Vagina (tissue), 2 donors: Measurements from ENCODE around the gene CFAP74.

Experiments used
- CTCF ChIP-seq, 3 experiments: fragments of 450-650 bp in 2 of 3; fragments of 200-600 bp in 1 of 3; sonication (generic) in 1 of 3; IDR thresholded peaks; one replicate each; pipeline ENCODE4 v1.5.1; 2017 to 2019; ENCODE audit warnings: antibody characterized with exemption in 3 of 3, mild to moderate bottlenecking in 2 of 3, moderate library complexity in 2 of 3
- POLR2A ChIP-seq, 2 donors: fragments of 450-650 bp; IDR thresholded peaks; one replicate each; pipeline ENCODE4 v1.6.1; 2017; ENCODE audit warnings: antibody characterized with exemption in 2 of 2, mild to moderate bottlenecking in 2 of 2, moderate library complexity in 2 of 2
- POLR2AphosphoS5 ChIP-seq, 2 donors: sonication (generic); formaldehyde crosslinking; IDR thresholded peaks; one replicate each; pipeline ENCODE4 v1.9.0; 2017; ENCODE audit warnings: antibody characterized with exemption in 2 of 2, mild to moderate bottlenecking in 2 of 2, low read depth in 1 of 2; ENCODE audit not compliant: insufficient read depth in 1 of 2

- no peak for TF ChIP-seq CTCF (IDR thresholded peaks at IDR 0.05)
- no peak for TF ChIP-seq POLR2A (IDR thresholded peaks at IDR 0.05)
- no peak for TF ChIP-seq POLR2AphosphoS5 (IDR thresholded peaks at IDR 0.05; ENCODE audit: insufficient read depth in 1 of 2, low read depth in 1 of 2)
These were observed 6.0 kb downstream of the CFAP74 start for GRCh38 chr1:1997576-1997975.
